K562 (cell line): ENCODE data around the gene GPR142. TPM values are rescaled to one million over a fixed set of nuclear protein-coding genes. Genes with fewer than 3 reads are reported as not detected.

ENCODE experiments used
- ATAC-seq: fragments of 200-7000 bp; cut with Tn5 transposase; 3 replicates; pipeline ENCODE4 v1.9.1; 2020; ENCODE audit warnings: moderate library complexity
- BruUV-seq: library from RNA; stranded (reverse); fragments of 400-500 nt; replicated peaks from 2 replicates; lab custom pipeline; 2021; lab: Mats Ljungman, UMichigan
- CTCF ChIA-PET: fragments of 300-600 bp; formaldehyde crosslinking; extraction: SDS; loops from one replicate; lab custom pipeline; 2021; ENCODE audit warnings: low intra/inter-chr PET ratio; lab: Yijun Ruan, JAX
- POLR2A ChIA-PET: fragments of 300-600, 350-650 bp; sonication (Branson Sonifier 250); formaldehyde crosslinking; extraction: SDS; loops from one replicate; lab custom pipeline; 2021; ENCODE audit warnings: antibody characterized with exemption, inconsistent platforms; lab: Yijun Ruan, JAX
- DNase-seq, 4 experiments: peaks; one replicate each; pipeline versions ENCODE4 v3.0.0 to v3.0.0-alpha.2; 2011 to 2018; ENCODE audit warnings: low spot score in 3 of 4, mixed read lengths in 3 of 4; ENCODE audit errors: extremely low read depth in 1 of 4
- FAIRE-seq: peaks from 2 replicates; lab custom pipeline; 2011; peaks lifted over from hg19 to GRCh38; lab: Jason Lieb, UNC
- H2AFZ ChIP-seq: 2 replicates; pipeline ENCODE4 v1.6.0; 2011; ENCODE audit warnings: low read depth, low read length, control low read depth, inconsistent platforms
- H3K27ac ChIP-seq: fragments of 200-600 bp; 3 replicates; pipeline ENCODE4 v1.8.0; 2011; ENCODE audit warnings: low read depth, mild to moderate bottlenecking, control low read depth, inconsistent platforms, low read length, moderate library complexity, mixed read lengths; ENCODE audit errors: extremely low read depth
- H3K27me3 ChIP-seq, 2 experiments: fragments of 300-600 bp in 1 of 2; 2 replicates in 1 of 2; 3 replicates in 1 of 2; pipeline versions ENCODE4 v1.6.0 to v1.8.0; 2011; ENCODE audit warnings: inconsistent platforms in 2 of 2, low read length in 2 of 2, mild to moderate bottlenecking in 1 of 2, mixed read lengths in 1 of 2, moderate library complexity in 1 of 2; ENCODE audit not compliant: control insufficient read depth in 2 of 2, insufficient read depth in 2 of 2
- H3K36me3 ChIP-seq: fragments of 300-600 bp; 3 replicates; pipeline ENCODE4 v1.8.0; 2011; ENCODE audit warnings: mild to moderate bottlenecking, low read length, inconsistent platforms; ENCODE audit not compliant: control insufficient read depth, insufficient read depth
- H3K4me1 ChIP-seq, 2 experiments: fragments of 200-600 bp in 1 of 2; replicated peaks in 1 of 2; 2 replicates in 1 of 2; 3 replicates in 1 of 2; pipeline versions ENCODE4 v1.5.1 to v1.8.0; 2011; ENCODE audit warnings: inconsistent platforms in 2 of 2, low read length in 2 of 2, mild to moderate bottlenecking in 1 of 2, mixed read lengths in 1 of 2, moderate library complexity in 1 of 2; ENCODE audit not compliant: control insufficient read depth in 2 of 2, insufficient read depth in 2 of 2
- H3K4me2 ChIP-seq: 2 replicates; pipeline ENCODE4 v1.6.1; 2011; ENCODE audit warnings: low read length, control low read depth, inconsistent platforms, mixed read lengths; ENCODE audit not compliant: insufficient read depth
- H3K4me3 ChIP-seq: fragments of 200-600 bp; sonication (generic), shearing (Covaris generic); 2 replicates; pipeline ENCODE4 v1.5.1; 2016; ENCODE audit warnings: control low read depth, inconsistent platforms
- H3K79me2 ChIP-seq: fragments of 200-600 bp; 3 replicates; pipeline ENCODE4 v1.8.0; 2011; ENCODE audit warnings: low read length, inconsistent platforms; ENCODE audit not compliant: control insufficient read depth, insufficient read depth
- H3K9ac ChIP-seq, 2 experiments: 2 replicates each; pipeline versions ENCODE4 v1.6.0 to v1.6.1; 2011; ENCODE audit warnings: low read depth in 2 of 2, low read length in 2 of 2, control low read depth in 1 of 2, inconsistent platforms in 1 of 2, mild to moderate bottlenecking in 1 of 2, mixed read lengths in 1 of 2; ENCODE audit not compliant: insufficient read depth in 1 of 2
- H3K9me1 ChIP-seq: one replicate; pipeline ENCODE4 v1.6.0; 2011; ENCODE audit warnings: inconsistent platforms, mild to moderate bottlenecking, low read length, moderate library complexity; ENCODE audit not compliant: control insufficient read depth, insufficient read depth
- H3K9me3 ChIP-seq: replicated peaks from 2 replicates; pipeline ENCODE4 v1.5.1; 2011; ENCODE audit warnings: low read depth, low read length, inconsistent platforms; ENCODE audit not compliant: control insufficient read depth, insufficient read depth
- H4K20me1 ChIP-seq: replicated peaks from 2 replicates; pipeline ENCODE4 v1.6.1; 2011; ENCODE audit warnings: low read length, inconsistent platforms, mixed read lengths; ENCODE audit not compliant: control insufficient read depth, insufficient read depth
- CBX3 ChIP-seq, 2 experiments: IDR thresholded peaks; 1 replicate in 1 of 2; 2 replicates in 1 of 2; pipeline ENCODE4 v1.6.1; 2012; ENCODE audit warnings: inconsistent platforms in 2 of 2, low read length in 2 of 2, borderline replicate concordance in 1 of 2, control low read depth in 1 of 2
- CCAR2 ChIP-seq: fragments of 200-400 bp; formaldehyde crosslinking; IDR thresholded peaks from 2 replicates; pipeline ENCODE4 v1.6.1; 2017; ENCODE audit warnings: mild to moderate bottlenecking, low read depth, low read length
- CREB5 ChIP-seq: fragments of 250-450 bp; sonication (Bioruptor Pico); IDR thresholded peaks from 2 replicates; pipeline ENCODE4 v1.5.0; 2020; ENCODE audit warnings: mild to moderate bottlenecking
- ELF2 ChIP-seq: fragments of 250-450 bp; sonication (Bioruptor Pico); IDR thresholded peaks from 2 replicates; pipeline ENCODE4 v1.5.0; 2021; ENCODE audit warnings: mild to moderate bottlenecking
- EZH2 ChIP-seq: IDR thresholded peaks from 2 replicates; pipeline ENCODE4 v1.6.1; 2012; ENCODE audit warnings: low read depth, mild to moderate bottlenecking, inconsistent platforms, low read length, borderline replicate concordance
- FOXM1 ChIP-seq, 2 experiments: fragments of 450-650 bp in 1 of 2; sonication (generic) in 1 of 2; formaldehyde crosslinking in 1 of 2; IDR thresholded peaks; 2 replicates each; pipeline versions ENCODE4 v1.6.1 to v1.9.0; 2017 to 2022; ENCODE audit warnings: low read depth in 2 of 2, mild to moderate bottlenecking in 2 of 2, missing genetic modification reagents in 1 of 2, moderate library complexity in 1 of 2
- PATZ1 ChIP-seq: fragments of 250-450 bp; sonication (Bioruptor Pico); IDR thresholded peaks from 2 replicates; pipeline ENCODE4 v1.5.0; 2020; ENCODE audit warnings: mild to moderate bottlenecking, borderline replicate concordance
- SAP30 ChIP-seq: fragments of 200-600 bp; sonication (generic); IDR thresholded peaks from 2 replicates; pipeline ENCODE4 v1.6.1; 2012; ENCODE audit warnings: borderline replicate concordance, low read depth, mild to moderate bottlenecking, moderate library complexity, low read length, control low read depth, inconsistent platforms; ENCODE audit not compliant: insufficient read depth, poor library complexity, severe bottlenecking
- SNRNP70 ChIP-seq: fragments of 200-400 bp; formaldehyde crosslinking; optimal IDR thresholded peaks from 2 replicates; pipeline ENCODE3; 2017; ENCODE audit warnings: low read depth, low read length
- SRSF3 ChIP-seq: fragments of 200-400 bp; formaldehyde crosslinking; IDR thresholded peaks from 2 replicates; pipeline ENCODE4 v1.6.1; 2016; ENCODE audit warnings: mild to moderate bottlenecking, low read length, moderate library complexity; ENCODE audit not compliant: insufficient read depth
- ZFP36 ChIP-seq: fragments of 150-350 bp; IDR thresholded peaks from 2 replicates; pipeline ENCODE4 v1.6.1; 2018; ENCODE audit warnings: low read length, low read depth; ENCODE audit not compliant: partially characterized antibody
- ZNF57 ChIP-seq: fragments of 450-650 bp; formaldehyde crosslinking; IDR thresholded peaks from 2 replicates; pipeline ENCODE4 v1.4.0; 2020; ENCODE audit warnings: mild to moderate bottlenecking, moderate library complexity
- WGBS: fragments of 100-300 bp; shearing (Covaris generic); methylation state at CpG from one replicate; pipeline ENCODE4 v1.1.6; 2016; ENCODE audit warnings: low coverage, mixed read lengths; ENCODE audit not compliant: insufficient coverage; ENCODE audit errors: missing lambda C conversion rate; 5-methylcytosine and 5-hydroxymethylcytosine counted together
- in situ Hi-C: fragments of 300-500 bp; cut with MboI; formaldehyde crosslinking; loops from 4 replicates; pipeline ENCODE4 v1.15.0; 2018; ENCODE audit warnings: inconsistent platforms, mixed read lengths
- intact Hi-C: fragments of 100-400 bp; cut with micrococcal nuclease; formaldehyde crosslinking; loops from 2 replicates; pipeline ENCODE4 v1.14.2; 2022
- polyA plus RNA-seq, 8 experiments: library from polyadenylated mRNA; depleted of rRNA in 4 of 8; stranded (reverse) in 5 of 8; unstranded in 3 of 8; fragments of >200 nt; fragmentation: Nextera tagmentation in 2 of 8; fragmentation: Illumina TruSeq in 1 of 8; extraction: Ambion mirVana in 2 of 8; extraction: Trizol in 1 of 8; gene quantifications; 2 replicates each; pipeline versions ENCODE4 v1.2.1 to v1.2.3, GENCODE V29; 2011 to 2014; ENCODE audit warnings: inconsistent platforms in 1 of 8, missing spikeins in 1 of 8
- total RNA-seq, 7 experiments: library from RNA; depleted of rRNA in 6 of 7; stranded (reverse); fragments of >200 nt in 6 of 7; fragmentation: Illumina TruSeq in 2 of 7; extraction: Trizol in 2 of 7; gene quantifications; 2 replicates each; pipeline versions ENCODE4 v1.2.1 to v1.2.3, GENCODE V29; 2011 to 2021; ENCODE audit warnings: low replicate concordance in 1 of 7
- TF ChIP-seq, protein P1 (sequence below): sonication (generic); formaldehyde crosslinking; IDR thresholded peaks from 2 replicates; pipeline ENCODE4 v1.8.0; 2022; ENCODE audit warnings: missing genetic modification reagents, mild to moderate bottlenecking, borderline replicate concordance

Gene GPR142
- total and polyA plus RNA-seq, 9 of the 15 experiments (the other 6 are each of a cell fraction or from before 2014, with no cell fraction given) = not detected

DNA sequence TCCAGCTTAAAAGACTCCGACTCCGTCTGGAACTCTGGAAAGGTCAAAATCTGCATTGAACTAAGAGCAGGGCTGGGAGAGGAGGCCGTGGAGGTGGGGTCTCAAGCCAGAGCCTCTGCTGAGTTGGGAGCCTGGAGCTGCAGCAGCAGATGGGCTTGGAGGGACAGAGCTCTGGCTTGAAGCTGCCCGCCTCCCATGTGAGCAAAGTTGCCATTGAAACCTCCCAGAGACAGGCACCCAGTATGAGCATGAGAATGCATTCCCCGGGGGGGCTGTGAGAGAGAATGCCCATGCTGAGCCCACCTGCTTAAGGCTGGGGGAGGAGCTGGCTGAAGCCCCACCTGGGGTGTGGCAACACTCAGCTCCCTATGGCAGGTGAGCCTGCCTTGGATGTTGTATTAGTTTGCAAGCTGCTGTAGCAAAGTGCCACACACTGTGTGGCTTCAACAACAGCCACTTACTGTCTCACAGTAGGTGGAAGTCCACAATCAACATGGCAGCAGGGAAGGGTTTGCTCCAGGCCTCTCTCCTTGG, 31.7 kb upstream of the GPR142 start:
- ATAC-seq (no peak), DNase-seq (no peak), FAIRE-seq (no peak)
- WGBS = 36% methylated on average over 5 of the region's 5 CpGs
- H3K4me2 ChIP-seq = no peak overlapping the region
- H3K4me3 ChIP-seq = no peak overlapping the region
- TF ChIP-seq EZH2 = no peak
- no peak for TF ChIP-seq SAP30
- no peak for TF ChIP-seq CREB5
- no peak for TF ChIP-seq ELF2 (CRISPR knock-in tag)
- no peak for TF ChIP-seq PATZ1 (CRISPR knock-in tag)
- no peak for TF ChIP-seq SRSF3
- TF ChIP-seq ZNF57 (CRISPR knock-in tag) = no peak
- no peak for TF ChIP-seq FOXM1 (IDR thresholded peaks at IDR 0.05; ENCODE audit: low read depth)
- TF ChIP-seq FOXM1 (CRISPR knock-in tag; IDR thresholded peaks at IDR 0.05; ENCODE audit: low read depth) = no peak
- TF ChIP-seq, protein P1, sequence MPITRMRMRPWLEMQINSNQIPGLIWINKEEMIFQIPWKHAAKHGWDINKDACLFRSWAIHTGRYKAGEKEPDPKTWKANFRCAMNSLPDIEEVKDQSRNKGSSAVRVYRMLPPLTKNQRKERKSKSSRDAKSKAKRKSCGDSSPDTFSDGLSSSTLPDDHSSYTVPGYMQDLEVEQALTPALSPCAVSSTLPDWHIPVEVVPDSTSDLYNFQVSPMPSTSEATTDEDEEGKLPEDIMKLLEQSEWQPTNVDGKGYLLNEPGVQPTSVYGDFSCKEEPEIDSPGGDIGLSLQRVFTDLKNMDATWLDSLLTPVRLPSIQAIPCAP (CRISPR knock-in tag) = no peak
- TF ChIP-seq ZFP36 = no peak
- TF ChIP-seq CCAR2 = no peak
- TF ChIP-seq SNRNP70 = no peak
- no peak for TF ChIP-seq CBX3 (IDR thresholded peaks at IDR 0.05; ENCODE audit: borderline replicate concordance in 1 of 2, low read length in 2 of 2)
- in situ Hi-C loops (no loop called here), intact Hi-C loops (no loop called here)
- peaks cover 8% of the 10 kb centered on the region for H4K20me1 ChIP-seq
- H3K27me3 ChIP-seq = peaks cover 2 to 35% of the 10 kb centered on the region in 2 experiments; a peak in 3 of 5 replicates
- no peaks in the 10 kb centered on the region for H3K9me3 ChIP-seq
- no TSS peak for BruUV-seq
- H3K4me1 ChIP-seq = peaks cover 12 to 19% of the 10 kb centered on the region in 2 experiments
- H3K27ac ChIP-seq = no peak overlapping the region
- H3K36me3 ChIP-seq = no peaks in the 10 kb centered on the region
- H2AFZ ChIP-seq = no peak overlapping the region
- H3K9ac ChIP-seq = peak overlapping the region in 1 of 2 experiments; percentile 45; a peak in 1 of 4 replicates
- no peaks in the 10 kb centered on the region for H3K79me2 ChIP-seq
- H3K9me1 ChIP-seq = no peaks in the 10 kb centered on the region
- CTCF ChIA-PET = no interaction called here
- POLR2A ChIA-PET = interaction anchor here (0.6 to 0.9 kb wide), 3 partner anchors 122 to 204 kb away, joined by 3 to 4 read pairs (median 3); partner anchors contain the start of gene TTYH2
